ENCODE results near the gene RNF166. TPM values are rescaled to one million over a fixed set of nuclear protein-coding genes. Genes with fewer than 3 reads are reported as not detected.
A peak's percentile ranks its signal among the peaks of the same experiment; 100 is the strongest.

The RNF166 gene
- total RNA-seq, 1 experiment from 2014 or later, result 17.5 TPM

DNA sequence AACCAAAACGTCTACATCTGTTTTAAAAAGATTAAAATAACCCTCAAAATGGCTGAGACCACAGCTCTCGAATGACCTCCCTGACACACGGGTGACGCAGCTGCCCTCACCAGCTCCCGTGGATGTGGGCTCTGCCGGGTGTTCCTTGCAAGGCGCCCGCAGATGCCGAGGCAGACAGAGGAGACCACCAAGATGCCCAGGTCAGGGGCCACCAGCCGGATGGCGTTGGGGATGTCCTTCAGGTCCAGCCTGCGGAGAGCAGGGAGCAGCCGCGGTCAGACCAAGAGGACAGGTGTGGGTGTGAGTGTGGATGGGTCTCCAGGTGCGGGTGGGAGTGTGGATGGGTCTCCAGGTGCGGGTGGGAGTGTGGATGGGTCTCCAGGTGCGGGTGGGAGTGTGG is 35.2 kb upstream of the RNF166 start:
- Mint-ChIP-seq H3K27ac (ENCODE audit: low read depth, unreplicated experiment) (no peak overlapping the region), H3K4me1 (ENCODE audit: insufficient read depth, unreplicated experiment) (no peaks in the 10 kb centered on the region), H3K9me3 (ENCODE audit: unreplicated experiment) (no peaks in the 10 kb centered on the region), H3K27me3 (ENCODE audit: insufficient read depth, unreplicated experiment) (no peaks in the 10 kb centered on the region), H3K36me3 (ENCODE audit: insufficient read depth, unreplicated experiment) (peaks cover 22% of the 10 kb centered on the region), H3K4me3 (ENCODE audit: unreplicated experiment) (no peak overlapping the region)
- ChIA-PET CTCF (interaction anchor here (1.7 kb wide), 2 partner anchors 42 to 426 kb away, joined by 5 to 6 read pairs; no protein-coding TSS in a partner anchor), POLR2A (no interaction called here)
- no TSS peak for BruUV-seq (replicated peaks)
- TF ChIP-seq, protein P1, sequence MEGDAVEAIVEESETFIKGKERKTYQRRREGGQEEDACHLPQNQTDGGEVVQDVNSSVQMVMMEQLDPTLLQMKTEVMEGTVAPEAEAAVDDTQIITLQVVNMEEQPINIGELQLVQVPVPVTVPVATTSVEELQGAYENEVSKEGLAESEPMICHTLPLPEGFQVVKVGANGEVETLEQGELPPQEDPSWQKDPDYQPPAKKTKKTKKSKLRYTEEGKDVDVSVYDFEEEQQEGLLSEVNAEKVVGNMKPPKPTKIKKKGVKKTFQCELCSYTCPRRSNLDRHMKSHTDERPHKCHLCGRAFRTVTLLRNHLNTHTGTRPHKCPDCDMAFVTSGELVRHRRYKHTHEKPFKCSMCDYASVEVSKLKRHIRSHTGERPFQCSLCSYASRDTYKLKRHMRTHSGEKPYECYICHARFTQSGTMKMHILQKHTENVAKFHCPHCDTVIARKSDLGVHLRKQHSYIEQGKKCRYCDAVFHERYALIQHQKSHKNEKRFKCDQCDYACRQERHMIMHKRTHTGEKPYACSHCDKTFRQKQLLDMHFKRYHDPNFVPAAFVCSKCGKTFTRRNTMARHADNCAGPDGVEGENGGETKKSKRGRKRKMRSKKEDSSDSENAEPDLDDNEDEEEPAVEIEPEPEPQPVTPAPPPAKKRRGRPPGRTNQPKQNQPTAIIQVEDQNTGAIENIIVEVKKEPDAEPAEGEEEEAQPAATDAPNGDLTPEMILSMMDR (IDR thresholded peaks at IDR 0.05; ENCODE audit: unreplicated experiment), result no peak
- no peak for DNase-seq (ENCODE audit: unreplicated experiment)
- intact Hi-C loops (cut with micrococcal nuclease), result no loop called here

DNA sequence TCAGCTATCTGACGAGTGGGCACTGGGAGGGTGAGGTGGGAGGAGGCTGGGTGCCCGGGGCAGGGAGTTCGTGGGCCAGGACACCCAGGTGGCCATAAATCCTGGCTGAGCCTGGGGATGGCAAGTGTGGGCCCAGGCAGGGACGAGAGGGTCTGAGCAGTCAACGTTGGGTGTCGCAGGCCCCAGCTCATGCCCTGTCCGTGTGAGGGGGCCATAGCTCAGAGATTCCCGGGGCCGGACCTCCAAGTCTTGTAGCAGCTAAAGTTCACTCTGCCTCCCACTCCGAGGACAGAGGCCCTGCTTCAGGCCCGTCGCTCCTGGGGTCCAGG is 34.5 kb upstream of the RNF166 start:
- Mint-ChIP-seq H3K9me3 (ENCODE audit: unreplicated experiment) (no peaks in the 10 kb centered on the region), H3K4me1 (ENCODE audit: insufficient read depth, unreplicated experiment) (no peaks in the 10 kb centered on the region), H3K36me3 (ENCODE audit: insufficient read depth, unreplicated experiment) (peaks cover 22% of the 10 kb centered on the region), H3K27ac (ENCODE audit: low read depth, unreplicated experiment) (no peak overlapping the region), H3K27me3 (ENCODE audit: insufficient read depth, unreplicated experiment) (no peaks in the 10 kb centered on the region), H3K4me3 (ENCODE audit: unreplicated experiment) (no peak overlapping the region)
- ChIA-PET POLR2A (no interaction called here), CTCF (interaction anchor here (0.7 to 1.7 kb wide), 5 partner anchors 13 to 435 kb away, joined by 3 to 6 read pairs (median 5); no protein-coding TSS in a partner anchor)
- DNase-seq (ENCODE audit: unreplicated experiment), result no peak
- intact Hi-C loops (cut with micrococcal nuclease), result no loop called here
- TF ChIP-seq, protein P1 (IDR thresholded peaks at IDR 0.05; ENCODE audit: unreplicated experiment), result no peak
- BruUV-seq (replicated peaks), result no TSS peak

DNA sequence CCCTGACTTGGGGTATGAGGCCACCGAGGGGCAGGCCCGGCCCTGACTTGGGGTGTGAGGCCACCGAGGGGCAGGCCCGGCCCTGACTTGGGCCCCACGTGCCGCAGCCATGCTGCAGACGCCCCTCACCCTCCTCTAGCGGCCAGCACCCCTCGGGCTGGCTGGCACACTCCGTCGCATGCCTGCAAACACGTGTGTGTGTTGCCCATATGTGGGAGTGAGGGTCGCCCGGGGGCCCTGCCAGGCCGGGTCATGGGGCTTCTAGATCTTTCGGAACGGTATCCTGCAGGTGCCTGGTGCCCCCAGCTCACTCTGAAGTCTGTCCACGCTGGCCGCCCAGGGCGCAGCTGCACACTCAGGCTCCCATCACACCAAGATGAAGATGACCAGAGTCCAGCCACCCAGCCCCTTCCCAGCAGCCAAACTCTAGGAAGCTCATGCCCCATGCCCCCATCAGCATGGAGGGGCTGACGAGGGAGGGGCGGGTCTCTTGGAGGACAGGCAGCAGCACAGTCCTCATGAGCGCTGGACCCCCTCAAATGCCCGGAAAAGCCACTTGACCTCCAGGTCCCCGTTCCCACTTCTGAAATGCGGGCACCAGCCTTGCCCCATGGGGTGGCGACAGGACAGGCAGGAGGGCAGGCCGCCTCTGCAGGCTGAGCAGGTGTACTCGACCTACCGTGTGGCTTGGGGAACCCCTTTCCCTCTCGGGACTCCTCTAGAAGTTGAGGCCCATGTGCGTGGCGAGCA is 33.9 kb upstream of the RNF166 start:
- DNase-seq (ENCODE audit: unreplicated experiment), result no peak
- no peaks in the 10 kb centered on the region for H3K27me3 Mint-ChIP-seq (ENCODE audit: insufficient read depth, unreplicated experiment)
- intact Hi-C loops (cut with micrococcal nuclease), result no loop called here
- no peak overlapping the region for H3K4me3 Mint-ChIP-seq (ENCODE audit: unreplicated experiment)
- H3K9me3 Mint-ChIP-seq (ENCODE audit: unreplicated experiment), result no peaks in the 10 kb centered on the region
- POLR2A ChIA-PET, result interaction anchor here (0.7 kb wide), 1 partner anchor 48 kb away, joined by 3 read pairs; no protein-coding TSS in a partner anchor
- no peaks in the 10 kb centered on the region for H3K4me1 Mint-ChIP-seq (ENCODE audit: insufficient read depth, unreplicated experiment)
- TF ChIP-seq, protein P1 (IDR thresholded peaks at IDR 0.05; ENCODE audit: unreplicated experiment), result no peak
- peaks cover 22% of the 10 kb centered on the region for H3K36me3 Mint-ChIP-seq (ENCODE audit: insufficient read depth, unreplicated experiment)
- CTCF ChIA-PET, result interaction anchor here (0.7 to 1.7 kb wide), 5 partner anchors 14 to 435 kb away, joined by 3 to 6 read pairs (median 5); no protein-coding TSS in a partner anchor
- no peak overlapping the region for H3K27ac Mint-ChIP-seq (ENCODE audit: low read depth, unreplicated experiment)
- no TSS peak for BruUV-seq (replicated peaks)

DNA sequence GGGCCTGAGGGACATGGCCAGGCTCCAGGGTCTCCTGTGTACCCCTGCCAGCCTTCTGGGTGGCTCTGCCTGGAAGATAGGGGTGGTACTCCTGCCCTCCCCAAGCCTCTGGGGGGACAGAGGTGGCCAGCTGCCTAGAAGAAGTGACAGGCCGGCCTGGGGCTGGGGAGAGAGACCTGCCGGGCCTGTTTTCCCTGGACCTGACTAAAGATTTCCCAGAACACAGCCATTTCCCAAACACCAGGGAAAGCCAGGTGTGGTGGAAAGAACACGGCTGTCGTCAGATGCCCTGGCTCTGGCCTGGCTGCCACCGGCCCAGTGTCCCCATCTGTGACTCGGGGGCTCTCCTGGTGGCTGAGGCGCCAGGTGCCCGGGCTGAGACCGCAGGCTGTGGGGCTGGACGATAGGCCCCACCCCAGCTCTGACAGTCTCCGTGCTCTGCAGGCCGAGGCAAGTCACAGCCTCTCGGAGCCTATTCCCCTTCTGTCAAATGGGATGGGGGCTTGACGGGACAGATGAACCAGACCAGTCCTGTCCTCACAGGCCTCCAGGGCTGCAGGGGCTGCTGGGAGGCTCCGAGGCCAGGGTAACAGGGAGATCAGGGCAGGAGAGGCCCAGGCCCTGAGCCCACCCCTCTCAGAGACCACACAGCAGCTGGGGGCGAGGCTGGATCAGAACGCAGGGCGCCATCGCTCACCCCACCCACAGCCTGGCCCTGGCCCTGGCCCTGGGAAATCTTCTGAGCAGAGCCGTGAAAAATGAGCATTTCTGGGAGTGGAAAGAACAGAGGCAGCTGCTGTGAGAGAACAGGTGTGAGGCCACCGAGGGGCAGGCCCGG is 33.1 kb upstream of the RNF166 start:
- CTCF ChIA-PET, result interaction anchor here (0.5 to 1.7 kb wide), 2 partner anchors 10 to 44 kb away, joined by 3 to 6 read pairs; no protein-coding TSS in a partner anchor
- intact Hi-C loops (cut with micrococcal nuclease), result no loop called here
- BruUV-seq (replicated peaks), result no TSS peak

More for the DNA sequence above, 33.1 kb upstream of the RNF166 start:
- peak overlapping the region; percentile 59 for H3K27ac Mint-ChIP-seq (ENCODE audit: low read depth, unreplicated experiment)
- POLR2A ChIA-PET, result interaction anchor here (0.7 kb wide), 1 partner anchor 49 kb away, joined by 3 read pairs; no protein-coding TSS in a partner anchor
- H3K36me3 Mint-ChIP-seq (ENCODE audit: insufficient read depth, unreplicated experiment), result peaks cover 23% of the 10 kb centered on the region
- H3K27me3 Mint-ChIP-seq (ENCODE audit: insufficient read depth, unreplicated experiment), result no peaks in the 10 kb centered on the region
- no peak overlapping the region for H3K4me3 Mint-ChIP-seq (ENCODE audit: unreplicated experiment)
- H3K9me3 Mint-ChIP-seq (ENCODE audit: unreplicated experiment), result no peaks in the 10 kb centered on the region
- no peak for DNase-seq (ENCODE audit: unreplicated experiment)
- TF ChIP-seq, protein P1 (IDR thresholded peaks at IDR 0.05; ENCODE audit: unreplicated experiment), result no peak
- H3K4me1 Mint-ChIP-seq (ENCODE audit: insufficient read depth, unreplicated experiment), result no peaks in the 10 kb centered on the region

Data from MCF 10A (cell line).